GM18508 (cell line): ENCODE data around the gene DSCAML1.

Experiments
- ATAC-seq: cut with Tn5 transposase; IDR thresholded peaks from one replicate; pipeline ENCODE4 v1.9.1; 2021; ENCODE audit warnings: moderate number of reproducible peaks; ENCODE audit not compliant: insufficient read depth, unreplicated experiment

The DSCAML1 gene

GRCh38 chr11:117600234-117600783 is 196.7 kb downstream of the DSCAML1 start:
- no peak for ATAC-seq

- no peak for ATAC-seq
These were observed 199.9 kb downstream of the DSCAML1 start for GRCh38 chr11:117597071-117597470.

DNA sequence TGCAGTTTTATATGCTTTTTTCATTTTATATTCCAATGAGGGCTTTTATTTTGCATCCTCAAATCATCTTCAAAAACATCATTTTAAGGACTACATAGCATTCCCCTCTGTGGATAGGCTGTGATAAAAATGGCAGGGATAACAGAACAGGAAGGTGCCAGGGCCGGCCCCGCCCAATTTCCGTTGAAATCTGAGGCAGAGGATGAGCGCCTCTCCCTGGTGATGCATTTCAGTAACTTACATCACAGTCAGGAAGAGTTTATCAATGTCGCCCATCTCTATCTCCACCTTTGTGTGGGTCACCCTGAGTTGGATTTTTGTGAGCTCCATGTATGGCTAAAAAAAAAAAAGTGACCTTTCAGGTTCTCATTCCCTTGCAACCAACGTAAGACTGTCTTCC is 201.6 kb downstream of the DSCAML1 start:
- ATAC-seq, result no peak

GRCh38 chr11:117594721-117595120 is 202.3 kb downstream of the DSCAML1 start:
- ATAC-seq, result no peak

DNA sequence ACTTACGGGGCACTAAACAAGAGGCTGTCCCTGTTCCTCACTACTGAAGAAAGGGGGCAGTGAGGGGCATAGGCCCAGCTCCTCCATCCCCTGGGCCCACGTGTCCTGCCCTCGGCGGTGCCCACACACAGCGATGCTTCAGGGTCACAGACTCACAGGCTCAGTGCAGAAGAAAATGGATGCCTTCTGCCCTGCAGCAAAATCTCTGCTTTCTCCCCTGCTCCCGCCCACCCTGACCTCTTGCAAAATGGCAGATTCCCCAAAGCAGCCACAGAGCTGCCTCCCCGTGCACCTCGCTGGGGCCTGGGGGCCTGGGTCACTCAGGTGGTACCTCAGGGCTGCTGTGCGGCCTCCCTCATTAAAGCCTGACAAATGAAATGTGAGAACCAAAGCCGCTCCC is 204.0 kb downstream of the DSCAML1 start:
- ATAC-seq, result no peak

DNA sequence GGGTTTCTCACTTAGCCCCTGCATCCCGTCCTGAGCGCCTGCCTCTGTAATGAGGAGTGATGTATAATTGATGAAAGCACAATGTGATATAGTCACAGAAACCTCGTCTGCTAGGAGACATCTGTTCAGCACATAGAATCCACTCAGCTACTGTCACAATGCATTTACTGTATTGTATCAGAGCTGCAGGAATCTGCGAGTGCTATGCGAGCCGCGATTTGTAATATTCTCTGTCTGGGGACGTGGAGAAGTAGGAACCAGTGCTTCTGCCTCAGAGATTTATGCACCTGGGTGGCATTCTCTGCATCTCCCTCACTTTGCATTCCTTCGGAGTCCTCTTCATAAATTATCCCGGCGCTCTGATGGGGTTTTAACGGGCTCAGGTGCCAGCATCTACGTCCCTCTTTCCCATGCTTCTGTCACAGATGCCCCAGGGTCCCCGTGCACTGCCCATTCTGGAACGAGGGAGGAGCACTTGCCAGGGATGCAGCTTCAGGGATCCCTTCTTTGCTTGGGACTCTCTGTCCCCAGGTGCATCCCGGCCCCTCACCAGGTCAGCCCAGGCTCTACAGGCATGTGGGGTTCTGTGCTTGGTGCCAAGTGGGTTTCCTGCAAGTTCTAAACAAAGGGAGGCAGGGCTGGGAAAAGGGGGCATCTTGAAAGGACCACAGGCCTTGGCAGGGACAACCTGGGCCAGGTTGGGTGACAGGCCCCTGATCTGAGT is 205.5 kb downstream of the DSCAML1 start:
- ATAC-seq, result no peak

GRCh38 chr11:117589063-117589462 is 208.0 kb downstream of the DSCAML1 start:
- ATAC-seq, result no peak

GRCh38 chr11:117588166-117588810 is 208.7 kb downstream of the DSCAML1 start:
- no peak for ATAC-seq

DNA sequence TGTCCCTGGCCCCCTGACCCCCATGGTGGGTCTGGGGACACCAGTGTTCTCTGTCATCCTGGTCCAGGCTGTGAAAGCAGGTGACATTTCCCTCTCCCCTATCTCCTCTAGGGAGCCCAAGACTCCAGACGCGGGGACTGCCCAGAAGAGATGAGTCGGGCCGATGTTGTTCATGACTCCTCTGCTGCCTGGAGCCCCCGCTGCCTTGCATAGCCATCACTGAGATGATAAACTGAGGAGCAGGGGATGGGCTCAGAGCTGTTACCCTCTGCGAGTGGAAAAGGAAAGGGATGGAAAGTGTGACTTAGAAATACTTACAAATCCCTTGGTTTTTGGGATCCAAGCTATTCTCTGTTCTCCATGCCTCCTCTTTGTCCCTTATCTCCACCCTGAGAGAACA is 209.6 kb downstream of the DSCAML1 start:
- ATAC-seq, result no peak

GRCh38 chr11:117586392-117586791 is 210.6 kb downstream of the DSCAML1 start:
- no peak for ATAC-seq

GRCh38 chr11:117585631-117586030 is 211.4 kb downstream of the DSCAML1 start:
- ATAC-seq, result no peak

- no peak for ATAC-seq
These were observed 212.8 kb downstream of the DSCAML1 start for GRCh38 chr11:117584056-117584830.

DNA sequence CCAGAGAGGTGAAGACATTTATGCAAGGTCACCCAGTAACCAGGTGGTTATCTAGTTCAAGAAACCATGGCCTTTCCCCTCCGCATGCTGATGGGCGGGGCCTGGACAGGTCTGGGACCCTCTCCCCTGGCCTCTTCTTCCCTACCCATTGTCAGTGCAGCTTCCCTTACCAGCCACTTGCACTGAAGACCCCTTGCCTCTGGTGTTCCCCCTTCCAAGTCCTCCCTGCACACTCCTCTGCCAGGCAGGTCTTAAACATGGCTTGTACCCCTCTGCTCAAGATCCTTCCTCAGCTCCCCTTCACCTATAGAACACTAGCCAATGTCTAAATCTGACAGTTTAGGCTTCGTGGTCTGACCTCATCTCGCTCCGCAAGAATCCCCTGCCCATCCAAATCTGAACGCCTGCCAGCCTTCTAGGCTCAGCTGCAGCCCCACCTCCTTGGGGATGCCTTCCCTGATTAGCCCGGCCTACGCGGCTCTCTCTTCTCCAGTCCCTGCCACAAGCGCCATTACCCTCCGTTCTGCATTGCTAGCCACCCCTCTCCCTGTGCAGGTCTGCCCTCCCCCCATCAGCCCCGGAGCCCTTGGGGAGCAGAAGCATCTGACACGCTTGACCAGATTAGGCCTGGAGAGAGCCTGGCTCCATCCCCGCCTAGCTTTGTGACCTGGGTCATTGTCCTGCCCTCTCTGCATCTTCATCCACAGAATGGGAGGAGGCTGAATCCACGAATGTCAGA is 213.8 kb downstream of the DSCAML1 start:
- no peak for ATAC-seq

- ATAC-seq, result no peak
These were observed 214.6 kb downstream of the DSCAML1 start for GRCh38 chr11:117582433-117582832.

- no peak for ATAC-seq
These were observed 216.2 kb downstream of the DSCAML1 start for GRCh38 chr11:117580866-117581265.

GRCh38 chr11:117579161-117579560 is 217.9 kb downstream of the DSCAML1 start:
- ATAC-seq, result no peak

DNA sequence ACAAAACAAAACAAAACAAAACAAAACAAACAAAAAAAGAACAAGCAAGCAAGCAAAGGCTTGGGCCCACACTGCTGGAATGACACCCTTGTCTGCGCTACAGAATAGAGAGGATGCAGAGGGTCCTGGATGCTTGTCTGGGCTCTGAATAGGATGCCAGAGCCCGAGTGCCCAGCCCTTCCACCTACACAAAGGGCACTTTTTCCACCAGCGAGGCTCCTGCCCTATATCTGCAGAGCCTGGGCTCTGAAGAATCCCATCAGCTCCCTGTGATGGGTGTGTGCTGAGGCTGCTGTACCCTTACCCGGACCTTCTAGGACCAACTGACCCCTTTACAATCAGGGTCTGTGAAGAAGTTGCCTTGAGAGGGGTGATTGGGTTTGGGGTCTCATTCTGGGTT is 221.2 kb downstream of the DSCAML1 start:
- ATAC-seq, result no peak

- ATAC-seq, result no peak
These were observed 222.5 kb downstream of the DSCAML1 start for GRCh38 chr11:117574551-117574950.

DNA sequence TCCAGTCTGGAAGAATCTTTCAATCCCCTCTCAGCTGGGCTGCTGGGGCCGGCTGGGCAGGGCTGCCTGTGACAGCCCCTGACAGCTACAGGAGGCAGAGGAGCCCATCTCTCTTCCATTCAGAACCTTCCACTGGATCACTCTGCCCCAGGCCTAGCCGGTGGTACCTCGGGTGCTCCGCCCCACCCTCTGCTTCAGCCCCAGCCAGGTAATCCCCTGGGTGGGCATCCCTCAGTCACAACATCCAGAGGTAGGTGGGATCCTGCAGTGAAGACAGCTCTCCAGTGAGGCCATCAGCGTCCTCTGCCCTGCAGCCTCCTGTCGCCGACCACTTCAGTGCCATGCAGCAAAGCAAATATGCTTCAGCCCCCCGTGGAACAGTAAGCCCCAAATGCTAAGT is 223.7 kb downstream of the DSCAML1 start:
- ATAC-seq, result no peak

DNA sequence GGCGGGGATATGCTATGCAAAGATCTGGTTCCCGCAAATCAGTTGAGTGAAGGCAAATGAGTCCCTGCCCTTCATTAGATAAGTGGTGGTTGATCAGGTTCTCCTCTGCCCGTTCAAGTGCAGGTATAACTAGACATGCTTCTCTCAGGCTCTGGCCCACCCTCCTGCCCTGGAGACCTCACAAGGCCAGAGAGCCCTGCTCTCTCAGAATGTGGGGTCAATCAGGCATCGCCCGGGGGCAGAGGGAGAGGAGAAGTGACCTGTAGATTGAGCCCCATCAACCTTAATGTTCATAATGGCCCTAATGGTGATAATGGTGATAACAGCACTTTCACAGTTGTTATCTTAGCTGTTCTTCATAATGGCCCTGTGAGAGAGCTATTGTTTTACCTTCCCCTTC is 224.3 kb downstream of the DSCAML1 start:
- ATAC-seq, result no peak
